Measurements from ENCODE around the gene FIGN.

The FIGN gene

GRCh38 chr2:163558251-163559021 lies 177.4 kb downstream of the FIGN start:
- no peak for DNase-seq (ENCODE audit: low spot score)

- DNase-seq (ENCODE audit: low spot score), result no peak
These were observed 179.3 kb downstream of the FIGN start for GRCh38 chr2:163556511-163556910.

- DNase-seq (ENCODE audit: low spot score), result no peak
These were observed 180.9 kb downstream of the FIGN start for GRCh38 chr2:163554864-163555263.

GRCh38 chr2:163553601-163554000 lies 182.2 kb downstream of the FIGN start:
- DNase-seq (ENCODE audit: low spot score), result no peak

- no peak for DNase-seq (ENCODE audit: low spot score)
These were observed 183.1 kb downstream of the FIGN start for GRCh38 chr2:163552758-163553157.

GRCh38 chr2:163551616-163552373 lies 184.0 kb downstream of the FIGN start:
- DNase-seq (ENCODE audit: low spot score), result no peak

- no peak for DNase-seq (ENCODE audit: low spot score)
These were observed 186.8 kb downstream of the FIGN start for GRCh38 chr2:163548970-163549369.
